Left renal pelvis (tissue), 4 donors: ENCODE results near the gene MDM4. TPM values are rescaled to one million over a fixed set of nuclear protein-coding genes. Genes with fewer than 3 reads are reported as not detected.
"Not testable (repeated sequence)": the region's sequence is repeated elsewhere in the genome, so short reads cannot be mapped to it uniquely, and the experiment has no call there.

Experiments used
- DNase-seq, 4 donors: peaks; one replicate each; pipeline ENCODE4 v3.0.0-alpha.2; 2013; ENCODE audit warnings: low read depth in 4 of 4, low spot score in 3 of 4
- polyA plus RNA-seq, 4 donors: library from polyadenylated mRNA; unstranded; fragments of 120-200 nt; gene quantifications; one replicate each; pipeline ENCODE4 v1.2.1, GENCODE V29; 2013; ENCODE audit not compliant: insufficient read length in 4 of 4

The MDM4 gene
- polyA plus RNA-seq, result 10 to 100 TPM; 22.9 to 61.8 (median 34.0) TPM

DNA sequence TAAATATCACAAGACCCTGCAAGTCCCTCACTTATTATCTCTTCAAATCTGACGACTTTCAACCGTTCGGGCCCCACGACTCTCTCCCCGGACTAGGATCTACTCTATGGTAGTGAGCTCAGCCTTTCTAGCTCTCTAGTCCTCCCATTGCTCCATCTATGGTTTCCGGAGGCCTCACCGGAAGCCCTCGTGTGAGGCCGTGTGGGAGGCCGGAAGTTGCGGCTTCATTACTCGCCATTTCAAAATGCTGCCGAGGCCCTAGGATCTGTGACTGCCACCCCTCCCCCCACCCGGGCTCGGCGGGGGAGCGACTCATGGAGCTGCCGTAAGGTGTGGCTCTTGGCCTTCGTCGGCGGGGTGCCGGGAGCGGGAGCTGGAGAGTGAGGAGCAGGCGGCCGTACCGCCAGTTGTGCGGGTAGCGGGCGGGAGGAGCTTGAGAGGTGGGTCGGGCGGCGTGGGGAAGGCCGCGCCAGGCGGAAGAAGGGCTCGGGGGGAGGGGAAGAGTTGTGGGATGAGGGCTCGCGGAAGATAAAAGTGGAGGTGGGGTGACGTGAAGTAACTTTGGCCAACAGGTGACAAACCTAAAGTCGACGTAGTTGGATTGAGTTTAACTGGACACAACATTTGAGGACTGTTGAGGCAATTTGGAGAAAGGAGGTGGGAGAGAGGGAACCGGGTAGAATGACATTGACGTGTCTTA, at the start of gene MDM4:
Gene MDM4 (plus strand): TSS at position 227 of the 700 bp plus-strand sequence. CDS start 9,113 bp downstream, outside the sequence.
- peak; percentile 86 to 91 (median 90) for DNase-seq

DNA sequence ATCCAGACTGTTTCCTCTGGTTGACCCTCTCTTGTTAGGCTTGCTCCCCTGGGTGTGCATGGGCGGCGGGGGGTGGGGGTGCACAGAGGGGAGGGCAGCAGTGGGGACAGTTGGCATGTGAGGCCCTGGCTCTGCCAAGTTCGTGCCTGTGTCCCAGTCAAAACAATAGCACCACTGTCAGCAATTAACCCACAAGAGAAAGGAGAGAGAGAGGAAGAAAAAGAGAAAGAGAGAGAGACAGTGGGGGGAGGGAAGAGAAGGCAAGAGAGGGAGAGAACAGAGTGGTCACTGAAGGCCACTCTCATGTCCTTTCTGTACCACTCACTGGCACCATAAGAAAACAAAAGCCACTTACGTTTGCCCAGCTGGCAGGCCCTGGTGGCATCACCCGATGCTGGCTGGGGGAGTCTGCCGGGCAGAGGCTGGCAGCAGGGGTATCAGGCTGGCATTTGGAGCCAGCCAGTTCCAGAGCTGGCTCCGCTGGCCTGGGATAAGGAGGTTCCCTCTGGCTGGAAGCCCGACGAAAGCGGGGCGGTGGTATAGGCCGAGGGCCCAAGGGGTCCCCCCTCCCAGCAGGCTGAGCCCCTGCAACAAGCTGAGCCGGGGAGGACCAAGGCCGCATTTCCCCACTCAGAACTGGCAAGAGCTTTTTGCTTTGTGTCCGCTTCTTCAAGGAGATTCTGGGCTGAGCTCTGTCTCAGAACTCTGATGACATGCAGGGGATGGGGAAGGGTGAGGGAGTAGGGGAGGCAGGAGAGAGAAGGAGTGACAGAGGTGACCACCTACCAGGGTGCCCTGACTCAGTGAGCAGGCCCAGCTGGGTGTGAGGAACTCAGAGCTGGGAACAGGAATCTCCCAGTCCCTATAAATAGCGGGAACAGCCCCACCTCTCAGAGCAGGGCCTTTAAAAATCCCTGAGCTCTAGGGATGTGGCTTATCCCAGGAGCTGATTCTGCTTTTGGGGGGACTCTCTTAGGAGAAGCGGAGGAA, 49.5 kb upstream of the MDM4 start:
- DNase-seq, result no peak

- DNase-seq, result no peak
Measured at GRCh38 chr1:204468206-204468605, 48.0 kb upstream of the MDM4 start.

GRCh38 chr1:204468766-204469302, 47.4 kb upstream of the MDM4 start:
- DNase-seq, result no peak

DNA sequence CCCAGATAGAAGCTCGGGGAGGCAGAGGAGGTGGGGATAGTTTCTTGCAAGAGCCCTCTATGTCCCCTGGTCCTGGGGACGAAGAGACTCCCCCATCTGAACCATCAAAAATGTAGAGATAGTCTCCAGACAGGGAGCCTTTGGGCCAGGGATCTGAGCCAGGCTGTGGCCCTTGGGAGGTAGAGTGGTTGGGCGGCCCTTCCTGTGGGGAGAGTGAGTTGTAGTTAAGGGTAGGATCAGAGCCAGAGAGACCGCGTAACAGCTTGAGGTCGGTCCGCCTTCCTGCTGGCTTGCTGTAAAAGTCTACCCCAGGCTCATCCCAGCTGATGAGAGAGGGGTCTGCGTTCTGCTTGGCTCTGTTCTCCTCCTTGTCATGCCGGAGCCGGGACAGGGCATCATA, 46.9 kb upstream of the MDM4 start:
- no peak for DNase-seq

DNA sequence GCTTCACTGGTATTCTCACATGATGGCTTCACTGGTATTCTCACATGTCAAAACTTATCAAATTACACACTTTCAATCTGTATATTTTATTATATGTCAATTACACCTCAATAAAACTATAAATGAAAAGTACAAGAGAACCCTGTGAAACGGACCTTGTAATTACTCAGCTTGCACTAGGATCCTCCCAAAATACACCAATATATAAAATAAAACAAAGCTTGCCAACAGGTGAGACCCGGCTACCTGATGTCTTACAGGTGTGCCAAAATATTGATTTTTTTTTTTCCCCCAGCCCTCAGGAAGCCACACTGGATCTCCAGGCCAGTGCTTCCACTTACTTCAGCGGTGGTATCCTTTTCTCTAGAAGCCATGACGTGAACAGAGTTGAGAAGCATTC, 44.5 kb upstream of the MDM4 start:
- no peak for DNase-seq

GRCh38 chr1:204472660-204473059, 43.5 kb upstream of the MDM4 start:
- no peak for DNase-seq

DNA sequence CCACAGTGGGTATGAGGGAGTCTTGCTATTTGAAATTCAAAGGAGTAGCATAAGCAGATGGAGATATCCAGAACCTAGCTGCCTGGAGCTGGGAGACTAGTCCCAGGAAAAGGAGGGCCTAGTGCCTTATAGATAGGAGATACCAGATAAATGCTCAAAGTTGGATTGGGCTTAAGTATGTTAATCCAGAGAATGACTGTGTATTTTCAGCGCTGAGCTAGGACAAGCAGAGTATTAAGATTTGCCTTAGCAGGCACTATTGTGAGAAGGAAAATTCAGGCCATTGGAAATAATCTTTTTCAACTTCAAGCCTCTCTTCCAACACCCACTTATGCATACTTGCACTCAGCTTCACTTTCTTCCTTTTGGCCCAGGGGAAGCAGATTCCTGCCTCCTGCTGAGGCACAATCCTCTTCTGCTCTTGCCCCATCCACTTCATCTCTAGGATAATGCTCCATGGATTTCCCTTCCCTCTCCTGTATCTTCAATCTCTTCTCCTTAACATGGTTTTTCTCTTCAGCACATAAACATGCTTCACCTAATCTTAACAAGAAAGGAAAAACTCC, 42.7 kb upstream of the MDM4 start:
- DNase-seq, result no peak

- no peak for DNase-seq
Measured at GRCh38 chr1:204475656-204476432, 40.4 kb upstream of the MDM4 start.

DNA sequence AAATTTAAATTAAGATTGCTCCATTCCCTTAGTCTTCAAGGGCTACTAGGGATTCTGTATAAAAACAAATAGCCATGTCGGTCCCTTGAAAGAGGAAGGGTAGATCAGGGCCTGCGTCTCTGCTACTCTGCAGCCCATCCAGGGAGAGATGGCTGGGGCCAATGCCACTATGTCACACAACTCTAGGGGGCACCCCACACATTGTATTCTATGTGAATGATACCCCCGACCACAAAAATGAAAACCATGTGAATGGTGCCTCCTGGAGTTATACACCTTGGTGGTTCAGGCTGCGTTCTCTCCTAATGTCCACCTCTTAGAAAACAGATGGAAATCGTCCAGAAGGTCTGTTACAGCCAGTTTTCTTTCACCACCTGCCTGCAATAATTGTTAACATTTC, 39.6 kb upstream of the MDM4 start:
- no peak for DNase-seq

DNA sequence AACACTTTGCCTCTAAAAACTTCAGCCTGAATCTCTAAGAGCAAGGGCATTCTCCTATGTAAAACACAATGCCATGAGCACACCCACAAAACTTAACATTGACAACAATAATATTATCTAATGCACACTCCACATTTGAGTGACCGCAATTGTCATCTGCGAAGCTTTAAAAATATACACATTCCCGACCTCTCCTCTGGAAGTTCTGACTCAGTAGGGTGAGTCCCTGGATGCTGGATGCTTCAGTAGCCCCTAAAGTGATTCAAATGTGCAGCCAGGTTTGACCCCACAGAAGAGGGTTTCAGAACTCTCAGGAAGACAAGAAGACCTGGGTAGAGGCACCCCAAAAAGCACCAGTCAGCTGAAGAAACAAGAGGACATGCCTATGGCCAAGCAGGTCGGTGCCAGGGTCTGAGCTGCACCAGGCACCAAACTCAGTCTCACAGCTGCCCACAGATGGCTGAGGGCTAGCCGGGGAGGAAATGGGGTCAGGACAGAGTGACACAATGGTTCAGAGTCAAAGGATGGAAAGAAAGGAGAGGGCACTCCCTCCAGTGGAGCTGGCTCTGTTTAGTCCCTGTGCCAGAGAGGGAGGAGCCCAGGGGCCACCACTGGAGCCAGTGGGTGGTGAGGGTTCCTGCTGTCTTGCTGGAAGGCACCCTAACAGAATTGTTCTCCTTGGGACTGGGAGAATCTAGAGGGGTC, 39.0 kb upstream of the MDM4 start:
- no peak for DNase-seq

- DNase-seq, result no peak
Measured at GRCh38 chr1:204478172-204478899, 37.9 kb upstream of the MDM4 start.

GRCh38 chr1:204478921-204479320, 37.3 kb upstream of the MDM4 start:
- DNase-seq, result no peak

- DNase-seq, result no peak
Measured at GRCh38 chr1:204479387-204480136, 36.6 kb upstream of the MDM4 start.

GRCh38 chr1:204480515-204480914, 35.7 kb upstream of the MDM4 start:
- DNase-seq, result no peak

DNA sequence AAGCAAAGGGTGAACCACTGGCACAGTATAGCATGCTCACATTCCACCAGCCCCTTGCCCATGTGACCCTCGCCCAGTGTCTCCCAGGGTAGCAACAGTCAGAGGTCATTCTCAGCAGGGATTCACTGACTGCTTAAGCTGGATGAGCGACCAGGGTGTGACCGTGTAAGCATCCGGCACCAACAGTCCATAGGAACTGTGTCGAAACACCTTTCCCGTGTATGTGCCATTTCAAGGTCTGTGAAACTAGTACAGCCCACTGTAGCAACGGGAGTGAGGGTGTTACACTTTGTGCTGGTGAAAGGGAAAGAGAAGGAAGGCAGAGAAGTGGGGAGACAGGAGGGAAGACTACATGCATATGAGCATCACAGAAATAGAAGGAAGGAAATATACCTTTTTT, 32.4 kb upstream of the MDM4 start:
- no peak for DNase-seq

DNA sequence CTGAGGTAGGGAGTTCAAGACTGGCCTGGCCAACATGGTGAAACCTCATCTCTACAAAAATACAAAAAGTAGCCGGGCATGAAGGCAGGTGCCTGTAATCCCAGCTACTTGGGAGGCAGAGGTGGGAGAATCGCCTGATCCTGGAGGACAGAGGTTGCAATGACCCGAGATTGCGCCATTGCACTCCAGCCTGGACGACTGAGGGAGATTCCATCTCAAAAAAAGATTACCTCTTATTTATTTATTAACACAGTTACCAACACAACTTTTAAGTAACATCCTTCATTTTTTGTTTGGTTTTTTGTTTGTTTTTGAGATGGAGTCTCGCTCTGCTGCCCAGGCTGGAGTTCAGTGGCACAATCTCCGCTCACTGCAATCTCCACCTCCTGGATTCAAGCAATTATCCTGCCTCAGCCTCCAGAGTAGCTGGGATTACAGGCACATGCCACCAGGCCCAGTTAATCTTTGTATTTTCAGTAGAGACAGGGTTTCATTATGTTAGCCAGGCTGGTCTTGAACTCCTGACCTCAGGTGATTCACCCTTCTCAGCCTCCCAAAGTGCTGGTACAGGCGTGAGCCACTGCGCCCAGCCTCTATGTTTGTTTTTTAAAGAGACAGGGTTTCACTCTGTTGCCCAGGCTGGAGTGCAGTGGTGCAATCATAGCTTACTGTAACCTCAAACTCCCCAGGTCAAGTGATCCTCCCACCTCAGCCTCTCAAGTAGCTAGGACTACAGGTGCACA, 29.5 kb upstream of the MDM4 start:
- DNase-seq, result not testable (repeated sequence)

DNA sequence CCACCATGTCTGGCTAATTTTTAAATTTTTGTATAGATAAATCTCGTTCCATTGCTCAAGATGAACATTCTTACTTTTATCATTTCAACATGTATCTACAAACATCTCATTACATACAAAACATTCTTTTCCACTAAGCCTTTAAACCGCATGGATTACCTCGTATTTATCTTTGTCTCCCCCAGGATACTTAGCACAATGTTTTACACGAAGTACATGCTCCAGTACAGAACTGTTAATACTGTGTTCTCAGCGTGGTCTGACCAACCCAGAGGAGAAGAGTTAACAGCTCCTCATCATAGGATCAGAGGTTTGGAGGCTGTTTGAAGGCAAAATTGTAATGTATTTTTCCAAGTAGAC, 29.0 kb upstream of the MDM4 start:
- no peak for DNase-seq
